H1 (cell line): ENCODE results near the gene SMIM5. TPM values are rescaled to one million over a fixed set of nuclear protein-coding genes. Genes with fewer than 3 reads are reported as not detected.

Experiments
- CTCF ChIA-PET: fragments of 300-600 bp; sonication (Branson Sonifier 250); formaldehyde crosslinking; loops from one replicate; lab custom pipeline; 2021; ENCODE audit not compliant: partially characterized antibody; lab: Charles Lee
- POLR2A ChIA-PET: fragments of 300-600 bp; sonication (Branson Sonifier 250); formaldehyde crosslinking; loops from one replicate; lab custom pipeline; 2021; ENCODE audit warnings: inconsistent platforms; ENCODE audit not compliant: partially characterized antibody; lab: Charles Lee
- DNase-seq, 2 experiments: peaks; one replicate each; pipeline versions ENCODE4 v3.0.0 to v3.0.0-alpha.2; 2010 to 2022; ENCODE audit warnings: low spot score in 2 of 2, low read depth in 1 of 2, mixed read lengths in 1 of 2
- FAIRE-seq: peaks from 2 replicates; lab custom pipeline; 2011; peaks lifted over from hg19 to GRCh38; lab: Jason Lieb, UNC
- H2AFZ ChIP-seq: 2 replicates; pipeline ENCODE4 v1.8.1; 2012; ENCODE audit warnings: low read length, inconsistent platforms
- H2AK5ac ChIP-seq: 2 replicates; pipeline ENCODE4 v1.6.1; 2013; ENCODE audit warnings: low read depth, low read length
- H2BK120ac ChIP-seq: replicated peaks from 2 replicates; pipeline ENCODE3; 2013; ENCODE audit warnings: low read depth, low read length, inconsistent platforms
- H2BK12ac ChIP-seq: 2 replicates; pipeline ENCODE4 v1.6.1; 2013; ENCODE audit warnings: low read depth, low read length
- H2BK15ac ChIP-seq: 2 replicates; pipeline ENCODE4 v1.6.1; 2013; ENCODE audit warnings: low read length
- H2BK20ac ChIP-seq: 2 replicates; pipeline ENCODE4 v1.6.1; 2013; ENCODE audit warnings: low read length
- H2BK5ac ChIP-seq: 2 replicates; pipeline ENCODE4 v1.6.1; 2013; ENCODE audit warnings: low read depth, low read length
- H3K14ac ChIP-seq: 2 replicates; pipeline ENCODE4 v1.6.1; 2013; ENCODE audit warnings: inconsistent platforms; ENCODE audit not compliant: insufficient read length
- H3K18ac ChIP-seq: 2 replicates; pipeline ENCODE4 v1.6.1; 2013; ENCODE audit warnings: low read length; ENCODE audit errors: extremely low read depth
- H3K23ac ChIP-seq: 2 replicates; pipeline ENCODE4 v1.6.1; 2013; ENCODE audit warnings: inconsistent platforms; ENCODE audit not compliant: insufficient read length
- H3K23me2 ChIP-seq: 2 replicates; pipeline ENCODE4 v1.6.1; 2013; ENCODE audit warnings: low read depth, low read length
- H3K27ac ChIP-seq: 2 replicates; pipeline ENCODE4 v1.6.1; 2011; ENCODE audit warnings: low read depth, low read length, inconsistent platforms
- H3K27me3 ChIP-seq, 4 experiments: replicated peaks in 1 of 4; 1 replicate in 1 of 4; 2 replicates in 3 of 4; pipeline versions ENCODE4 v1.6.1 to v1.8.1; 2011 to 2013; ENCODE audit warnings: low read length in 3 of 4, mild to moderate bottlenecking in 3 of 4, inconsistent platforms in 2 of 4, mixed read lengths in 2 of 4, moderate library complexity in 1 of 4; ENCODE audit not compliant: control insufficient read depth in 3 of 4, insufficient read depth in 3 of 4; ENCODE audit errors: extremely low read depth in 1 of 4
- H3K36me3 ChIP-seq, 4 experiments: 2 replicates each; pipeline versions ENCODE4 v1.6.1 to v1.8.1; 2011 to 2013; ENCODE audit warnings: mild to moderate bottlenecking in 4 of 4, low read length in 3 of 4, moderate library complexity in 2 of 4, control low read depth in 1 of 4, inconsistent platforms in 1 of 4; ENCODE audit not compliant: insufficient read depth in 4 of 4, control insufficient read depth in 2 of 4
- H3K4ac ChIP-seq: replicated peaks from 2 replicates; pipeline ENCODE3; 2013; ENCODE audit warnings: low read length, low read depth, mixed read lengths, inconsistent platforms; ENCODE audit not compliant: insufficient read length
- H3K4me1 ChIP-seq, 4 experiments: replicated peaks in 1 of 4; 1 replicate in 1 of 4; 2 replicates in 3 of 4; pipeline versions ENCODE4 v1.6.1 to v1.8.1; 2011 to 2013; ENCODE audit warnings: low read length in 3 of 4, inconsistent platforms in 2 of 4, mixed read lengths in 1 of 4; ENCODE audit not compliant: insufficient read depth in 4 of 4, control insufficient read depth in 3 of 4
- H3K4me2 ChIP-seq, 2 experiments: 2 replicates each; pipeline versions ENCODE4 v1.6.1 to v1.8.1; 2011 to 2013; ENCODE audit warnings: low read depth in 2 of 2, low read length in 2 of 2, control low read depth in 1 of 2, inconsistent platforms in 1 of 2, mild to moderate bottlenecking in 1 of 2; ENCODE audit not compliant: insufficient read depth in 1 of 2
- H3K4me3 ChIP-seq, 4 experiments: fragments of 200-600, 300-600 bp in 1 of 4; sonication (generic), shearing (Covaris generic), sonication (Bioruptor Twin) in 1 of 4; 2 replicates each; pipeline versions ENCODE4 v1.5.1 to v1.8.1; 2011 to 2016; ENCODE audit warnings: low read length in 4 of 4, low read depth in 3 of 4, control low read depth in 2 of 4, inconsistent platforms in 2 of 4, mild to moderate bottlenecking in 2 of 4, mixed read lengths in 1 of 4, moderate library complexity in 1 of 4; ENCODE audit not compliant: insufficient read depth in 2 of 4; ENCODE audit errors: extremely low read depth in 1 of 4
- H3K56ac ChIP-seq: replicated peaks from 2 replicates; pipeline ENCODE3; 2013; ENCODE audit warnings: low read depth, mild to moderate bottlenecking, mixed read lengths, low read length, inconsistent platforms; ENCODE audit not compliant: insufficient read length
- H3K79me1 ChIP-seq: 2 replicates; pipeline ENCODE4 v1.6.1; 2013; ENCODE audit warnings: low read depth, low read length, control low read depth
- H3K79me2 ChIP-seq, 2 experiments: 2 replicates each; pipeline versions ENCODE4 v1.6.1 to v1.8.1; 2012 to 2013; ENCODE audit warnings: low read length in 2 of 2, mild to moderate bottlenecking in 2 of 2, inconsistent platforms in 1 of 2; ENCODE audit not compliant: insufficient read depth in 2 of 2, control insufficient read depth in 1 of 2
- H3K9ac ChIP-seq, 4 experiments: replicated peaks in 1 of 4; 1 replicate in 1 of 4; 2 replicates in 3 of 4; pipeline versions ENCODE4 v1.6.1 to v1.8.1; 2011 to 2013; ENCODE audit warnings: low read depth in 3 of 4, low read length in 3 of 4, control low read depth in 2 of 4, mild to moderate bottlenecking in 2 of 4, moderate library complexity in 2 of 4, inconsistent platforms in 1 of 4; ENCODE audit errors: extremely low read depth in 1 of 4
- H3K9me3 ChIP-seq, 2 experiments: 2 replicates each; pipeline versions ENCODE4 v1.6.1 to v1.8.1; 2012 to 2013; ENCODE audit warnings: mild to moderate bottlenecking in 2 of 2, moderate library complexity in 2 of 2, control low read depth in 1 of 2, inconsistent platforms in 1 of 2, low read depth in 1 of 2, low read length in 1 of 2, mixed read lengths in 1 of 2; ENCODE audit not compliant: insufficient read depth in 2 of 2
- H4K20me1 ChIP-seq, 2 experiments: replicated peaks in 1 of 2; 2 replicates each; pipeline versions ENCODE3 to v1.8.1; 2011 to 2013; ENCODE audit warnings: inconsistent platforms in 2 of 2, low read length in 2 of 2, mild to moderate bottlenecking in 1 of 2; ENCODE audit not compliant: insufficient read depth in 2 of 2, control insufficient read depth in 1 of 2
- H4K5ac ChIP-seq: 2 replicates; pipeline ENCODE4 v1.6.1; 2013; ENCODE audit warnings: low read length, low read depth, mixed read lengths, inconsistent platforms; ENCODE audit not compliant: insufficient read length
- H4K8ac ChIP-seq: 2 replicates; pipeline ENCODE4 v1.8.0; 2013; ENCODE audit warnings: mild to moderate bottlenecking, moderate library complexity, low read length, inconsistent platforms; ENCODE audit not compliant: insufficient read depth; ENCODE audit errors: extremely low read depth
- H4K91ac ChIP-seq: replicated peaks from 2 replicates; pipeline ENCODE3; 2013; ENCODE audit warnings: low read length, mixed read lengths, inconsistent platforms; ENCODE audit not compliant: insufficient read length
- CTBP2 ChIP-seq: IDR thresholded peaks from 2 replicates; pipeline ENCODE4 v1.7.0; 2011; ENCODE audit warnings: borderline replicate concordance, mild to moderate bottlenecking, moderate library complexity, mixed read lengths, low read length; ENCODE audit not compliant: insufficient read depth, insufficient read length
- GTF2F1 ChIP-seq: IDR thresholded peaks from 2 replicates; pipeline ENCODE4 v1.6.1; 2012; ENCODE audit warnings: low read depth, low read length, improper control_type of control experiment, borderline replicate concordance
- JUND ChIP-seq: IDR thresholded peaks from 2 replicates; pipeline ENCODE4 v1.6.1; 2011; ENCODE audit warnings: mild to moderate bottlenecking, improper control_type of control experiment, low read length
- NANOG ChIP-seq: IDR thresholded peaks from 2 replicates; pipeline ENCODE4 v1.6.1; 2011; ENCODE audit warnings: low read length, low read depth, mild to moderate bottlenecking, inconsistent platforms; ENCODE audit not compliant: insufficient read depth, poor library complexity, severe bottlenecking
- RFX5 ChIP-seq: IDR thresholded peaks from 2 replicates; pipeline ENCODE4 v1.6.1; 2011; ENCODE audit warnings: low read depth, low read length, improper control_type of control experiment, borderline replicate concordance
- SP4 ChIP-seq: IDR thresholded peaks from 2 replicates; pipeline ENCODE4 v1.6.1; 2012; ENCODE audit warnings: low read length, inconsistent platforms
- TBP ChIP-seq: IDR thresholded peaks from 2 replicates; pipeline ENCODE4 v1.6.1; 2011; ENCODE audit warnings: low read depth, low read length, improper control_type of control experiment
- TEAD4 ChIP-seq: IDR thresholded peaks from 2 replicates; pipeline ENCODE4 v1.6.1; 2012; ENCODE audit warnings: low read depth, low read length, inconsistent platforms, mixed read lengths
- YY1 ChIP-seq: IDR thresholded peaks from 2 replicates; pipeline ENCODE4 v1.6.1; 2011; ENCODE audit warnings: low read depth, mild to moderate bottlenecking, low read length
- WGBS, 2 experiments: shearing (Covaris generic) in 1 of 2; methylation state at CpG; one replicate each; pipeline versions ENCODE4 v1.1.6 to v1.1.7; 2013 to 2015; ENCODE audit warnings: low lambda C conversion rate in 2 of 2, mixed read lengths in 2 of 2, inconsistent platforms in 1 of 2, low coverage in 1 of 2, missing lambda C conversion rate in 1 of 2; ENCODE audit not compliant: insufficient replicate concordance in 2 of 2, insufficient coverage in 1 of 2, insufficient read length in 1 of 2; ENCODE audit errors: extremely low coverage in 1 of 2, missing lambda C conversion rate in 1 of 2; 5-methylcytosine and 5-hydroxymethylcytosine counted together
- polyA plus RNA-seq, 7 experiments: library from polyadenylated mRNA; depleted of rRNA in 3 of 7; stranded (reverse) in 5 of 7; unstranded in 2 of 7; fragments of >200 nt in 5 of 7; fragments of 200-250 nt in 2 of 7; gene quantifications; 1 replicate in 5 of 7; 2 replicates in 1 of 7; 4 replicates in 1 of 7; pipeline versions ENCODE4 v1.2.1 to v1.2.3, GENCODE V29; 2011 to 2013; ENCODE audit warnings: missing spikeins in 2 of 7, mixed read lengths in 2 of 7
- total RNA-seq: library from RNA; stranded (reverse); fragmentation: NEBNext Ultra II Directional; extraction: Animal tissue kit (Norgen Biotek cat#: 25700); gene quantifications from 2 replicates; pipeline ENCODE4 v1.2.1, GENCODE V29; 2021
- TF ChIP-seq, protein P1 (sequence below): IDR thresholded peaks from 2 replicates; pipeline ENCODE4 v1.6.1; 2011; ENCODE audit warnings: low read length, improper control_type of control experiment
- TF ChIP-seq, protein P2 (sequence below): IDR thresholded peaks from 2 replicates; pipeline ENCODE4 v1.6.1; 2012; ENCODE audit warnings: inconsistent platforms

SMIM5 gene
- total and polyA plus RNA-seq, 2 of the 8 experiments (the other 6 are each of a cell fraction or from before 2014, with no cell fraction given) = not detected

DNA sequence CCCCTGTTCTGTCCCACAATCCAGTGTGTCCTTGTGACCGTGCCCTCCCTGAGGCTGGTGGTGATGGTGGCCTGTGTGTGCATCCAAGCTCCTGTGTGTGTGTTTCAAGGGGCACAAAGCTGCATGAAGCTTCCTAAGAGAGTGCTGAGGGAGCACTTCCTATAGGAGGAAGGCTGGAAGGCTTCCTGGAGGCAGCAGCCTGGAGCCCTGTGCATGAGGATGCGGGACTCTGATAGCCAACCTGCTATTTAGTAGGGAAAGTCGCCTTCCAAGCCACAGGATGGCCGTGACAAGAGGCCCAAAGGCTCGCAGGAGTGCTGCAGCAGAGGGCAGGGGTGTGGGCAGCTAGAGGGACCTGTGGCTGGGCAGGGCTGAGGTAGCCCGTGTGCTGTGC lies 37.3 kb upstream of the SMIM5 start:
- DNase-seq = no peak
- no peak for FAIRE-seq
- Histone ChIP-seq H3K4me3 (no peak overlapping the region), H2BK120ac (no peak overlapping the region), H3K18ac (peak overlapping the region; percentile 13; the same call in 1 of the 2 replicates), H2AFZ (no peak overlapping the region), H3K9me3 (no peaks in the 10 kb centered on the region), H4K8ac (no peak overlapping the region), H3K4me2 (no peak overlapping the region), H3K79me2 (no peaks in the 10 kb centered on the region), H3K56ac (no peak overlapping the region), H3K36me3 (no peaks in the 10 kb centered on the region), H4K91ac (no peak overlapping the region), H3K79me1 (no peaks in the 10 kb centered on the region), H3K9ac (no peak overlapping the region), H2BK20ac (no peak overlapping the region), H3K23ac (no peak overlapping the region), H3K27me3 (no peaks in the 10 kb centered on the region), H2BK12ac (no peak overlapping the region), H3K4me1 (no peaks in the 10 kb centered on the region), H4K5ac (no peak overlapping the region), H4K20me1 (peaks cover 0 to 2% of the 10 kb centered on the region in 2 experiments)
- WGBS, 2 experiments = 84% methylated on average over 6 of the region's 6 CpGs; no CpG with 5 or more reads in 1 of the 2 experiments
- POLR2A ChIA-PET = interaction anchor here (1.0 kb wide), 1 partner anchor 11 kb away, joined by 4 read pairs; no protein-coding TSS in a partner anchor
- CTCF ChIA-PET = interaction anchor here (1.0 to 59.2 kb wide), 5 partner anchors 17 to 404 kb away, joined by 3 to 2200 read pairs (median 65); partner anchors contain the start of genes CDK3, RECQL5, SAP30BP and SMIM5
- TF ChIP-seq, protein P1, sequence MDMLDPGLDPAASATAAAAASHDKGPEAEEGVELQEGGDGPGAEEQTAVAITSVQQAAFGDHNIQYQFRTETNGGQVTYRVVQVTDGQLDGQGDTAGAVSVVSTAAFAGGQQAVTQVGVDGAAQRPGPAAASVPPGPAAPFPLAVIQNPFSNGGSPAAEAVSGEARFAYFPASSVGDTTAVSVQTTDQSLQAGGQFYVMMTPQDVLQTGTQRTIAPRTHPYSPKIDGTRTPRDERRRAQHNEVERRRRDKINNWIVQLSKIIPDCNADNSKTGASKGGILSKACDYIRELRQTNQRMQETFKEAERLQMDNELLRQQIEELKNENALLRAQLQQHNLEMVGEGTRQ = no peak
- no peak for TF ChIP-seq TBP
- TF ChIP-seq JUND = no peak
- TF ChIP-seq, protein P2, sequence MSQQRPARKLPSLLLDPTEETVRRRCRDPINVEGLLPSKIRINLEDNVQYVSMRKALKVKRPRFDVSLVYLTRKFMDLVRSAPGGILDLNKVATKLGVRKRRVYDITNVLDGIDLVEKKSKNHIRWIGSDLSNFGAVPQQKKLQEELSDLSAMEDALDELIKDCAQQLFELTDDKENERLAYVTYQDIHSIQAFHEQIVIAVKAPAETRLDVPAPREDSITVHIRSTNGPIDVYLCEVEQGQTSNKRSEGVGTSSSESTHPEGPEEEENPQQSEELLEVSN = no peak
- no peak for TF ChIP-seq GTF2F1
- no peak for TF ChIP-seq TEAD4
- TF ChIP-seq CTBP2 = no peak
- TF ChIP-seq YY1 = no peak
- TF ChIP-seq SP4 = no peak
- no peak for TF ChIP-seq NANOG
- TF ChIP-seq RFX5 = no peak
- TF ChIP-seq, all 59 proteins: peak for 0
- H2BK5ac ChIP-seq = no peak overlapping the region
- H2AK5ac ChIP-seq = no peak overlapping the region
- H2BK15ac ChIP-seq = no peak overlapping the region
- no peak overlapping the region for H3K14ac ChIP-seq
- H3K23me2 ChIP-seq = no peaks in the 10 kb centered on the region
- H3K4ac ChIP-seq = no peak overlapping the region
- H3K27ac ChIP-seq = no peak overlapping the region
